Transverse colon (tissue), 3 donors: ENCODE results near the gene PTMS.

Experiments
- EP300 ChIP-seq: sonication (generic); formaldehyde crosslinking; IDR thresholded peaks from one replicate; pipeline ENCODE4 v1.6.1; 2017; ENCODE audit warnings: antibody characterized with exemption, low read depth
- POLR2A ChIP-seq: fragments of 450-650 bp; IDR thresholded peaks from one replicate; pipeline ENCODE4 v1.6.1; 2016; ENCODE audit warnings: antibody characterized with exemption, mild to moderate bottlenecking, moderate library complexity
- TF ChIP-seq, protein P1 (sequence below), 5 experiments: fragments of 200-600 bp in 3 of 5; fragments of 450-650 bp in 2 of 5; sonication (generic) in 3 of 5; IDR thresholded peaks; 1 replicate in 2 of 5; 2 replicates in 3 of 5; pipeline ENCODE4 v1.5.1; 2016 to 2017; ENCODE audit warnings: antibody characterized with exemption in 5 of 5, inconsistent platforms in 3 of 5, mild to moderate bottlenecking in 2 of 5, moderate library complexity in 1 of 5

DNA sequence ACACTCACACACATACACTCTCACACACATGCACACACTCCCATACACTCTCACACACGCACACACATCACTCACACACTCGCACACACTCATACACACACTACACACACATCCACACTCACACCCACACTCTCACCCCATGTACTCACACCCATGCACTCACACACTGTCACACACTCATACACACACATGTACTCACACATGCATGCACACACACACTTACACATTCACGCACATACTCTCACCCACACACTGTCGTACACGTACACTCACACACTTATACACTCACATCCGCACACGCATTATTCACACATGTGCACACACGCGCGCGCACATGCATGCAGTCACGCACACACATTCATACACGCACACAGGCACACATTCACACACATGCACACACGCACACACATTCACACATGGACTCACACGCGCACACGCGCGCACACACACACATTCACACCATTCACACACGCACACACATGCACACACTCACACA lies 51.5 kb downstream of the PTMS start:
- TF ChIP-seq POLR2A (no peak), EP300 (no peak)
- TF ChIP-seq, protein P1, sequence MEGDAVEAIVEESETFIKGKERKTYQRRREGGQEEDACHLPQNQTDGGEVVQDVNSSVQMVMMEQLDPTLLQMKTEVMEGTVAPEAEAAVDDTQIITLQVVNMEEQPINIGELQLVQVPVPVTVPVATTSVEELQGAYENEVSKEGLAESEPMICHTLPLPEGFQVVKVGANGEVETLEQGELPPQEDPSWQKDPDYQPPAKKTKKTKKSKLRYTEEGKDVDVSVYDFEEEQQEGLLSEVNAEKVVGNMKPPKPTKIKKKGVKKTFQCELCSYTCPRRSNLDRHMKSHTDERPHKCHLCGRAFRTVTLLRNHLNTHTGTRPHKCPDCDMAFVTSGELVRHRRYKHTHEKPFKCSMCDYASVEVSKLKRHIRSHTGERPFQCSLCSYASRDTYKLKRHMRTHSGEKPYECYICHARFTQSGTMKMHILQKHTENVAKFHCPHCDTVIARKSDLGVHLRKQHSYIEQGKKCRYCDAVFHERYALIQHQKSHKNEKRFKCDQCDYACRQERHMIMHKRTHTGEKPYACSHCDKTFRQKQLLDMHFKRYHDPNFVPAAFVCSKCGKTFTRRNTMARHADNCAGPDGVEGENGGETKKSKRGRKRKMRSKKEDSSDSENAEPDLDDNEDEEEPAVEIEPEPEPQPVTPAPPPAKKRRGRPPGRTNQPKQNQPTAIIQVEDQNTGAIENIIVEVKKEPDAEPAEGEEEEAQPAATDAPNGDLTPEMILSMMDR (IDR thresholded peaks at IDR 0.05): no peak
